Umbilical cord (tissue), 2 donors: Measurements from ENCODE around the gene FUT9. TPM values are rescaled to one million over a fixed set of nuclear protein-coding genes. Genes with fewer than 3 reads are reported as not detected.

Source experiments
- DNase-seq: peaks from one replicate; pipeline ENCODE4 v3.0.0-alpha.2; 2015; ENCODE audit warnings: low spot score
- total RNA-seq: library from RNA; depleted of rRNA; stranded (reverse); fragments of >200 nt; gene quantifications from one replicate; pipeline ENCODE4 v1.2.3, GENCODE V29; 2014; ENCODE audit warnings: low replicate concordance; ENCODE audit not compliant: insufficient read depth

FUT9 gene
- total RNA-seq, 1 donor from 2014 or later, result 27.2 TPM

DNA sequence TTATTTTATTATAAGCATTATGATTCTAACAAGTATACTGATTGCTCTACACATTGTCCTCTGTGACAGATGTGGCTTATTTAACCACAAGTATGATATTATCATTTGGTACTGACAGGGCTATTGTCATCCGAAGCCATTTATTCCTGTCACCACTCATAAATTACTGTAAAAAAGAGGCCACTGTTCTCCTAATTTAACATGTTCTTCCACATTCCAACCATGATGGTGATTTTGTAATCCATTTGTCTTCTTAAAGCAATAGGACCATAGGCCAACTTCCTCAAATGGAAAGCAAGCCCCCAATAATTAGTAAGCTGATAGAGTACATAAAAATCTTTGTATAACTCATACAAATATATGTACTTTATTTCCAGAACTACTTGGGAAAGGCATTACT is 50.6 kb downstream of the FUT9 start:
- DNase-seq, result peak; percentile 5

DNA sequence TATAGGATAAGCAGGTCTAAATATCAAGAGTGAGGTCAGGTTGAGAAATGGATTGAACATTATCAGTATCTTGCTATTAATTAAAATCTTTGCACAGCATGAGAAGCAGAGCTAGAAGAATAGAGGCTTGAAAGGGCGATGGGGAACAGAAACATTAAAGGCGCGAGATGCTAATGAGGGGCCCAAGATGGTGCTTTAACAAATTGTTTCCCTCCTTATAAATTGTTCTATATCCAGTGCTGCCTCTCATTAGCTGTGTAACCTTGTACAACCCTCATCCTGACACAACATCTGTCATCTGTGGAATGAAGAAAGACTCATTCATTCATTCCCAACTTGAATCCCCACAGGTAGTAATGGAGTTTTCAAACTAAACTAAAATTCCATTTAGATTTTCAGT is 57.8 kb downstream of the FUT9 start:
- no peak for DNase-seq

GRCh38 chr6:96074006-96074405 is 58.2 kb downstream of the FUT9 start:
- DNase-seq, result no peak

GRCh38 chr6:96075826-96076225 is 60.1 kb downstream of the FUT9 start:
- DNase-seq, result no peak

GRCh38 chr6:96086745-96087144 is 71.0 kb downstream of the FUT9 start:
- DNase-seq, result no peak

GRCh38 chr6:96089173-96089572 is 73.4 kb downstream of the FUT9 start:
- DNase-seq, result no peak

DNA sequence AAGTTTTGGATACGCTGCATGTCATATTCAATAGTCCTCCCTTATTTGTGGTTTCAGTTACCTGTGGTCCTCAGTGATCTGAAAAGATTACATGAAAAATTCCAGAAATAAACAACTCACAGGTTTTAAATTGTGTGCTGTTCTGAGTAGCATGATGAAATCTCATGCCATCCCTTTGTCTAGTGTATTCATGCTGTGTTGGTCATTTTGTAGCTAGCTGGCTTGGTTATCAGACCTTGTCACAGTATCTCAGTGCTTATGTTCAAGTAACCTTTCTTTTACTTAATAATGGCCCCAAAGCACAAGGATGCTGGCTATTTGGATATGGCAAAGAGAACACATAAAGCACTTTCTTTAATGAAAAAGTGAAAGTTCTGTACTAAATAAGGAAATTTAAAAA is 78.3 kb downstream of the FUT9 start:
- DNase-seq, result no peak

GRCh38 chr6:96099069-96099468 is 83.3 kb downstream of the FUT9 start:
- no peak for DNase-seq

DNA sequence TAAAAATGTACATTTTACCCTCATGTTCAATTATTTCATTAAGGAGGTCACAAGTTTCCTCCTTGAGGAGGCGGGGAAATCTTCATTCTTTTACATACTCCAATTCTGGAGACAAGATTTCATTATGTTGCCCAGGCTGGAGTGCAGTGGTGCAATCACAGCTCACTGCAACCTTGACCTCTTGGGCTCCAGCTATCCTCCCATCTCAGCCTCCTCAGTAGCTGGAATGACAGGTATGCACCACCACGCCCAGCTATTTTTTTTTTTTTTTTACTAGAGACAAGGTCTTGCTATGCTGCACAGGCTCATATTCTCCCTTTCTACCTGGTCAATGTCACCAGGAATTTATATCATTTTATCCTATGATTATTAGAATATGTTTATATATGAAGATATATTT is 85.8 kb downstream of the FUT9 start:
- no peak for DNase-seq

- peak; percentile 45 for DNase-seq
Observed at GRCh38 chr6:96104910-96105309, 89.1 kb downstream of the FUT9 start.

- DNase-seq, result peak; percentile 85
Observed at GRCh38 chr6:96110878-96111277, 95.1 kb downstream of the FUT9 start.

- DNase-seq, result peak; percentile 14
Observed at GRCh38 chr6:96116674-96117073, 100.9 kb downstream of the FUT9 start.

DNA sequence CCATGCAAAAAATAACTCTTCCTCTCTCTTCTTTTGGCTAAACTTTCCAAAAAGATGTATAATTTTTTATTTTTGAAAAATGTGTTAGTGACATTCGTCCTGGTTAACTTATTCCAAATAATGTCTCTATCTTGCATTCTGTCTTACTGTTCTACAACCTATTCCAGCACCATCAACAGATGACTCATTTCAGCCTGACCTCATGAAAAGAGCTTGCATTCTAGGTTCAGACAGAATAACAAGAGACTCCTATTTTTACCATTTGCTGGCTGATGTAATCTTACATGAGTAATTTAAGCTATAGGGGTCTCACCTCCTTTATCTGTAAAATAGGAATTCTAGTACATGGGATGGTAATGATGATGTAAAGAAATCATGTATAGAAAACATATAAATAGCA is 109.0 kb downstream of the FUT9 start:
- peak; percentile 34 for DNase-seq

DNA sequence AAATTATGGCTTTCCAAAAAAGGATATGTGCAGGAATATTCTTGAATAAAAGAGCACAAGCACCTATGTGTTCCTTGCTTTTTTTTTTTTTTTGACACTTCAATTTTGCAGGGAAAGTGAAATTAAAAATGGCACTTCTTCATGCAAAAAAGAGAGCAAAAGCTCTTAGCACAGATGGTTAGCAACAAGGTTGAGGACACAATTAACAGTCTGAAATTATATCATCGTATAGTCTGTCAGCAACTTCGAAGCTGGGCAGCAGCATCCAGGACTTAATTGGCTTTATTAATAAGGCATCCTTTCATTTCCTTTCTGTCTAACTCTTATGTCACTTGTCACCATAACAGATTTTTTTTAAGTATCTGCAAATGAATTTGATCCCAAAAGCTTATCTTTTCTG is 122.6 kb downstream of the FUT9 start:
- no peak for DNase-seq

DNA sequence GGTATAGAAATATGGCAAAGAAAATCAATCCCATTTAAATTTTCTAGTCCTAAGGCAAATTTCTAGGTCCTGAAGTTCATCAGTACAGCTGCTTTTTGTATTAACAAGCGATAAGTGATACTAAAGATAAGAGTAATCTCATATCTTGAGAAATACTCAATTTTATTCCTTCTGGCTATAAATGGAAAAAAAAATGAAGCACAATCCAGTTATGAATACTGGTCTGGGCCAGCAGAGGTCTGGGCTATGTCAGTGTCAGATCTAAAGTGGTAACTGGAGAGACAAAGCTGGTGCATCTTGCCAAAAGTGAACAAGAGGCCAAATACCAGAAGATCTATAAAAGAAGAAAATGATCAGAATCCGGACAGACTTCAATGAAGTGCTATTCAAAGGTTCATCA is 126.4 kb downstream of the FUT9 start:
- DNase-seq, result peak; percentile 94

DNA sequence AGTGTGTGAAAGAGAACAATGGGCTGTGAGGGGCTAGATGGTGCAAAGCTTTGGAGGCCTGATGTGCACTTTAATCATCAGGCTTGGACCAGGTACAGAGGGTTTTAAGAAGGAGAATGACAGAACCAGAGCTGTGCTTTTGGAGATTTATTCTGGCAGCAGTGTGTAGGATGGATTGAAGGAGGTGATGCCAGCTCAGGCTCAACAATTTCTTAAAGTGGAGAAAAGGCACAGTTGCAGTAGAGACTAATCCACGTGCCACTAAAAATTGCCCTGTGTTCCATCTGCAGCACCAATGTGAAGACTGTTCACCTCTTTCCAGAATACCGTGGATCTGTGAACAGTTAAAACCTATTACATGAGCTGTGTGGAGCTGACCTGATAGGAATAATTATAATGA is 134.7 kb downstream of the FUT9 start:
- no peak for DNase-seq

- DNase-seq, result no peak
Observed at GRCh38 chr6:96151707-96152106, 135.9 kb downstream of the FUT9 start.

GRCh38 chr6:96152114-96152708 is 136.4 kb downstream of the FUT9 start:
- peak; percentile 28 for DNase-seq

DNA sequence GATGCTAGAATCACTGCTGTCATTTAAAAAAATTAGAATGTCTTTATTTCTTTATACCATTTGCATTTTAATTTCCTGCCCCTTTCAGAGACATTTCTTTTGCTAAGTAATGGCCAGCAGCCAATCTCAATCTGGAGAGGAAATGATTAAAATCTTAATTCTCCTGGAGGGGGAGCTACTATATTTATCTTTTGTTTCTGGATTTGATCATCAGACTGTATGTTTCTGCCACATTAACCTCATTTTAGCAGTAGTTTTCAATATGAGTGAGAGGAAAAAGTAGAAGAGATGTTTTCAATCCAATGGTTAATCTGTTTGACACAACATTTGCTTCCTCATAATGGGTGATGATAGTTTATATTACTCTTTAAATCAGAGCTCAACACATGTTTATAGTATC is 138.0 kb downstream of the FUT9 start:
- no peak for DNase-seq

DNA sequence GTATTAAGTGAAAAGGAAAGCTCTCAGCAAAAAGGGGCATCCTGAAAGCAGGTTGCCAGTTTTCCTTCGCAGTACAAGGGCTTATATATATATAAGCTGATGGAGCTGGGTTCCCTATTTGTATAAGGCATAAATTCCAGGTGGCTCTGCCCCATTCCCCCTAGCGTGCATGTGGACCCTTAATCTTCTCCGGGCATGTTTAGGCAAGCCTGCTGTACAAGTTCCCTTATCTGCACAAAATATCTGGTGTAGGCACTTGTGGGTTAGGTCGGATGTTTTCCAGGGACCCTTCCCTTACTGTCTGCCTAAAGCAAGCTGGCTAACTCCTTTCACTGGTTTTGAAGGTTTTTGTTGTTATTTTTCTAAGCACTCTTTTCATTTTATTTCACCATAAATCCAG is 140.7 kb downstream of the FUT9 start:
- peak; percentile 21 for DNase-seq

DNA sequence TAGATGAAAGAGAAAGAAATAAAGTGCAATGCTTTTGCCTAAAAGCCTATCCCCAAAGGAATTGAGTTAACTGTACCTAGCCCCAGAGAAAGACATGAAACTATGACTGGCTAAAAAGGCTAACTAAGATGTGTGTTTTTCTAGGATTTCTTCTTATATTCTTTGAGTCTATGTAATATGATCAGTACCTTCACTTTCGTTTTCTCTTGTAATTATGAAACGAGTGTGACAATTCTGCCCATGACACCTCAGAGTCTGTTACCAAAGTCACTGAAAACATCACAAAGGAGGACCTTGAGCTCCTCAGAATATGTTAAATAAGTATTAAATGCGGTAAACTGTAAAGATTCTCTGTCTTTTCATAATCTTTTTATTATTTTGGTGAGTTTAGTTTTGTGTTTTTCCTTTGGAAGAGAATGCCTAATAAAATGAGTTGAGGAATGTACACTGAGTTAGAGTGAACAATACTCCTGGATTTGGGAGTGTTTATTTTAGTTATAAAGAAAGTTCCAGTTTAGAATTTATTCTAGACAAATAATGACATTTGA is 141.3 kb downstream of the FUT9 start:
- DNase-seq, result no peak

- no peak for DNase-seq
Observed at GRCh38 chr6:96162711-96163120, 146.9 kb downstream of the FUT9 start.

DNA sequence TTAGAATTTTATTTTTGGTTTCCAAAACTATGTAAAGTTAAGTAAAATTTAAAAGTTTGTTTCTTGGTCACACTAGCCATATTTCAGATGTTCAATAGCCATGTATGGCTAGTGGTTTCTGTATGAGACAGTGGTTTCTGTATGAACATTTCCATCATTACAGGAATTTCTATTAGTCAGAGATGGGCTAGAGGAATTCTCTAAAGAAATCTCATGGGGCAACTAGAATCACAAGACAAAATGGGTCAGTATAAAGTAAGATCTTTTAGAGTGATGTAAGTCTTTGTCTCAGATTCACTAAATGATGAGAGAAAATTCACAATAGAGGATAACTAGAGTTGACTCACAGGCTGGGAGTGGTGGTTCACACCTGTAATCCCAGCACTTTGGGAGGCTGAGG is 149.0 kb downstream of the FUT9 start:
- no peak for DNase-seq

DNA sequence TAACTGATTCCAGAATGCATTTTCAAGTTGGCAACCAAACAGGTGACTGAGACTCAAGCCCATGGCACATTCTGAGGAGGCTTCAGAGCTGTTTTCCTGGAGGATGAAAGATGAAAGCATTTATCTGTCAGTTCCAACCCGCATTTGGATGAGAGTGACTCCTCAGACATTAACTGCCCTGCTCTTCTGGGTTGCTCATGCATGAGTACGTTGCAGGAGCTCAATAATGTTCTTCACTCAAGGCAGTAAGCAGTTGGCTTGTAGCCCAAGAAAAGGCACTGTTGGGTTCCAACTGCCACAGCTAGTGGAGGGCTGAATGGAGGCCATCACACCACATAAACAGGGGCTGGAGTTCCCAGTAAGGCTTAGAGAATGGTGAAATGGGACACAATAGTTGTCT is 155.3 kb downstream of the FUT9 start:
- DNase-seq, result no peak
